Endothelial cell of umbilical vein (primary cell): ENCODE results near the gene ADSL. TPM values are rescaled to one million over a fixed set of nuclear protein-coding genes. Genes with fewer than 3 reads are reported as not detected.

ENCODE experiments used
- BruUV-seq: library from RNA; stranded (reverse); fragments of 400-500 nt; replicated peaks from 2 replicates; lab custom pipeline; 2021; lab: Mats Ljungman, UMichigan
- CTCF ChIA-PET: fragments of 300-600, 350-600 bp; sonication (Branson Sonifier 250); formaldehyde crosslinking; loops from one replicate; lab custom pipeline; 2021; ENCODE audit warnings: antibody characterized with exemption, inconsistent platforms; lab: Charles Lee
- POLR2A ChIA-PET: fragments of 300-600, 350-600 bp; sonication (Branson Sonifier 250); formaldehyde crosslinking; loops from one replicate; lab custom pipeline; 2021; ENCODE audit warnings: antibody characterized with exemption, inconsistent platforms; lab: Charles Lee
- DNase-seq: peaks from one replicate; pipeline ENCODE4 v3.0.0-alpha.2; 2011; ENCODE audit warnings: low read depth, low spot score
- FAIRE-seq: peaks from 2 replicates; lab custom pipeline; 2011; peaks lifted over from hg19 to GRCh38; lab: Jason Lieb, UNC
- H2AFZ ChIP-seq: 2 replicates; pipeline ENCODE4 v1.6.0; 2012; ENCODE audit warnings: low read depth, low read length, control low read depth, inconsistent platforms
- H3K27ac ChIP-seq: 2 replicates; pipeline ENCODE4 v1.5.1; 2011; ENCODE audit warnings: low read depth, mild to moderate bottlenecking, control low read depth, low read length, moderate library complexity; ENCODE audit not compliant: insufficient read depth
- H3K27me3 ChIP-seq, 2 experiments: 2 replicates each; pipeline versions ENCODE4 v1.6.0 to v1.6.1; 2011; ENCODE audit warnings: low read length in 2 of 2, mixed read lengths in 1 of 2; ENCODE audit not compliant: control insufficient read depth in 2 of 2, insufficient read depth in 2 of 2
- H3K36me3 ChIP-seq, 2 experiments: 2 replicates in 1 of 2; 3 replicates in 1 of 2; pipeline ENCODE4 v1.5.1; 2011; ENCODE audit warnings: low read length in 2 of 2, mild to moderate bottlenecking in 1 of 2, moderate library complexity in 1 of 2; ENCODE audit not compliant: control insufficient read depth in 2 of 2, insufficient read depth in 2 of 2; ENCODE audit errors: extremely low read depth in 1 of 2
- H3K4me1 ChIP-seq: 3 replicates; pipeline ENCODE4 v1.5.1; 2011; ENCODE audit warnings: mild to moderate bottlenecking, low read length; ENCODE audit not compliant: control insufficient read depth, insufficient read depth; ENCODE audit errors: extremely low read depth
- H3K4me2 ChIP-seq: 2 replicates; pipeline ENCODE4 v1.6.1; 2011; ENCODE audit warnings: low read length, control low read depth, mixed read lengths; ENCODE audit not compliant: insufficient read depth
- H3K4me3 ChIP-seq, 3 experiments: fragments of 200-600 bp in 1 of 3; sonication (generic), shearing (Covaris generic) in 1 of 3; replicated peaks in 1 of 3; 2 replicates each; pipeline ENCODE4 v1.5.1; 2011 to 2016; ENCODE audit warnings: control low read depth in 3 of 3, low read length in 3 of 3, mild to moderate bottlenecking in 2 of 3, inconsistent platforms in 1 of 3, low read depth in 1 of 3, moderate library complexity in 1 of 3; ENCODE audit not compliant: insufficient read depth in 1 of 3
- H3K79me2 ChIP-seq: 2 replicates; pipeline ENCODE4 v1.6.0; 2012; ENCODE audit warnings: low read length, inconsistent platforms; ENCODE audit not compliant: control insufficient read depth, insufficient read depth
- H3K9ac ChIP-seq: replicated peaks from 2 replicates; pipeline ENCODE3; 2011; ENCODE audit warnings: low read length, control low read depth; ENCODE audit not compliant: insufficient read depth; ENCODE audit errors: extremely low read depth
- H3K9me1 ChIP-seq: replicated peaks from 3 replicates; pipeline ENCODE4 v1.6.0; 2011; ENCODE audit warnings: mild to moderate bottlenecking, low read length; ENCODE audit not compliant: control insufficient read depth, insufficient read depth; ENCODE audit errors: extremely low read depth
- H3K9me3 ChIP-seq: replicated peaks from 2 replicates; pipeline ENCODE4 v1.5.1; 2012; ENCODE audit warnings: low read length, inconsistent platforms; ENCODE audit not compliant: control insufficient read depth, insufficient read depth
- H4K20me1 ChIP-seq: replicated peaks from 2 replicates; pipeline ENCODE3; 2011; ENCODE audit warnings: mild to moderate bottlenecking, low read length; ENCODE audit not compliant: control insufficient read depth, insufficient read depth; ENCODE audit errors: extremely low read depth
- EZH2 ChIP-seq: IDR thresholded peaks from 2 replicates; pipeline ENCODE4 v1.6.1; 2012; ENCODE audit warnings: borderline replicate concordance, low read depth, mild to moderate bottlenecking, moderate library complexity, low read length, inconsistent platforms; ENCODE audit not compliant: severe bottlenecking
- FOS ChIP-seq: IDR thresholded peaks from 2 replicates; pipeline ENCODE4 v1.6.1; 2011; ENCODE audit warnings: mild to moderate bottlenecking, low read length, moderate library complexity, borderline replicate concordance; ENCODE audit not compliant: insufficient read depth
- GATA2 ChIP-seq: IDR thresholded peaks from 2 replicates; pipeline ENCODE4 v1.7.0; 2011; ENCODE audit warnings: low read depth, mild to moderate bottlenecking, moderate library complexity, mixed read lengths, low read length; ENCODE audit not compliant: insufficient read length, insufficient read depth
- JUN ChIP-seq: IDR thresholded peaks from 2 replicates; pipeline ENCODE4 v1.6.1; 2011; ENCODE audit warnings: borderline replicate concordance, low read depth; ENCODE audit not compliant: insufficient read length, insufficient read depth
- MYC ChIP-seq: IDR thresholded peaks from one replicate; pipeline ENCODE4 v1.6.1; 2011; ENCODE audit warnings: mild to moderate bottlenecking, low read depth, low read length
- POLR2A ChIP-seq: IDR thresholded peaks from 2 replicates; pipeline ENCODE4 v1.6.1; 2012; ENCODE audit warnings: low read depth, mild to moderate bottlenecking, control low read depth, low read length
- POLR2AphosphoS5 ChIP-seq: IDR thresholded peaks from 2 replicates; pipeline ENCODE4 v1.6.1; 2012; ENCODE audit warnings: low read depth, mild to moderate bottlenecking, control low read depth, low read length, moderate library complexity; ENCODE audit not compliant: insufficient read depth
- dilution Hi-C: fragments of 300-500 bp; cut with MboI; formaldehyde crosslinking; loops from one replicate; pipeline ENCODE4 v1.15.0; 2019; ENCODE audit warnings: low sequenced_read_pairs; ENCODE audit not compliant: extremely low pct_ligation_motif_present
- intact Hi-C: fragments of 100-400 bp; cut with micrococcal nuclease; formaldehyde crosslinking; loops from one replicate; pipeline ENCODE4 v1.10.0; 2022
- polyA plus RNA-seq, 4 experiments: library from polyadenylated mRNA; depleted of rRNA in 3 of 4; stranded (reverse) in 3 of 4; unstranded in 1 of 4; fragments of >200 nt; gene quantifications; 2 replicates each; pipeline versions ENCODE4 v1.2.1 to v1.2.3, GENCODE V29; 2011 to 2012; ENCODE audit warnings: missing spikeins in 1 of 4
- total RNA-seq: library from RNA; stranded (reverse); gene quantifications from 2 replicates; pipeline ENCODE4 v1.2.3, GENCODE V29; 2021
- TF ChIP-seq, protein P1 (sequence below), 2 donors: IDR thresholded peaks; 1 replicate in 1 of 2; 2 replicates in 1 of 2; pipeline ENCODE4 v1.5.1; 2011; ENCODE audit warnings: low read length in 2 of 2, mild to moderate bottlenecking in 2 of 2, moderate library complexity in 2 of 2, control low read depth in 1 of 2, inconsistent platforms in 1 of 2, low read depth in 1 of 2; ENCODE audit not compliant: insufficient read depth in 1 of 2; ENCODE audit errors: extremely low read depth in 1 of 2
- TF ChIP-seq, protein P2 (sequence below): IDR thresholded peaks from 2 replicates; pipeline ENCODE4 v1.6.1; 2011; ENCODE audit not compliant: insufficient read depth, insufficient read length

The ADSL gene
- total and polyA plus RNA-seq, 2 donors (not counting 3 experiments of a cell fraction or from before 2014, with no cell fraction given): 103 to 141 TPM

DNA sequence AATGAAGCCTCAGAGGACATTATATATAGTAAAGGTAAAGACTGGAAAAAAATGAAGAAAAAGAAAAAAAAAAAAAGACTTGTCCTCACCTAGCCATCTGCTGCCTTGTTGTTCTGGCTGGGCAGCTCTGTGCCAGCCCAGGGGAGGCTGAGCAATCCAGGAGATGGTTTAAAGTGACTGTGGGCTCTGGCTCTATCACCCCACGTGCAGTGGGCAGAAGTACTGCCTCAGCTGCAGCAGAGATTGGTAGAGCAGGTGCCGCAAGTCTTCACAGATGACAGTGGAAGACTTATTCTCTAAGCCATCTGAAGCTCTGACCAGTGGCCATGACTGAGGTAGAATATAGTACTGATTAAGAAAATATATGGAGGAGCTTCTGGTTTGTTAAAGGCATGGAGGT is 86.3 kb downstream of the ADSL start:
- Histone ChIP-seq H3K4me3 (no peak overlapping the region), H3K79me2 (peaks cover 6% of the 10 kb centered on the region), H3K9ac (no peak overlapping the region), H3K27me3 (no peaks in the 10 kb centered on the region), H3K9me3 (no peaks in the 10 kb centered on the region), H3K36me3 (peaks cover 0 to 17% of the 10 kb centered on the region in 2 experiments), H3K9me1 (no peaks in the 10 kb centered on the region), H3K27ac (no peak overlapping the region), H3K4me1 (peaks cover 2% of the 10 kb centered on the region), H2AFZ (no peak overlapping the region), H4K20me1 (no peaks in the 10 kb centered on the region), H3K4me2 (no peak overlapping the region)
- no peak for DNase-seq
- intact Hi-C loops (no loop called here), dilution Hi-C loops (no loop called here)
- TF ChIP-seq, protein P1, sequence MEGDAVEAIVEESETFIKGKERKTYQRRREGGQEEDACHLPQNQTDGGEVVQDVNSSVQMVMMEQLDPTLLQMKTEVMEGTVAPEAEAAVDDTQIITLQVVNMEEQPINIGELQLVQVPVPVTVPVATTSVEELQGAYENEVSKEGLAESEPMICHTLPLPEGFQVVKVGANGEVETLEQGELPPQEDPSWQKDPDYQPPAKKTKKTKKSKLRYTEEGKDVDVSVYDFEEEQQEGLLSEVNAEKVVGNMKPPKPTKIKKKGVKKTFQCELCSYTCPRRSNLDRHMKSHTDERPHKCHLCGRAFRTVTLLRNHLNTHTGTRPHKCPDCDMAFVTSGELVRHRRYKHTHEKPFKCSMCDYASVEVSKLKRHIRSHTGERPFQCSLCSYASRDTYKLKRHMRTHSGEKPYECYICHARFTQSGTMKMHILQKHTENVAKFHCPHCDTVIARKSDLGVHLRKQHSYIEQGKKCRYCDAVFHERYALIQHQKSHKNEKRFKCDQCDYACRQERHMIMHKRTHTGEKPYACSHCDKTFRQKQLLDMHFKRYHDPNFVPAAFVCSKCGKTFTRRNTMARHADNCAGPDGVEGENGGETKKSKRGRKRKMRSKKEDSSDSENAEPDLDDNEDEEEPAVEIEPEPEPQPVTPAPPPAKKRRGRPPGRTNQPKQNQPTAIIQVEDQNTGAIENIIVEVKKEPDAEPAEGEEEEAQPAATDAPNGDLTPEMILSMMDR (IDR thresholded peaks at IDR 0.05; ENCODE audit: extremely low read depth in 1 of 2, insufficient read depth in 1 of 2, low read depth in 1 of 2, low read length in 2 of 2): no peak
- no peak for TF ChIP-seq POLR2AphosphoS5
- ChIA-PET CTCF (interaction anchor here (0.7 to 2.2 kb wide), 3 partner anchors 92 to 251 kb away, joined by 3 to 7 read pairs (median 5); no protein-coding TSS in a partner anchor), POLR2A (no interaction called here)
- no TSS peak for BruUV-seq
- no peak for FAIRE-seq

DNA sequence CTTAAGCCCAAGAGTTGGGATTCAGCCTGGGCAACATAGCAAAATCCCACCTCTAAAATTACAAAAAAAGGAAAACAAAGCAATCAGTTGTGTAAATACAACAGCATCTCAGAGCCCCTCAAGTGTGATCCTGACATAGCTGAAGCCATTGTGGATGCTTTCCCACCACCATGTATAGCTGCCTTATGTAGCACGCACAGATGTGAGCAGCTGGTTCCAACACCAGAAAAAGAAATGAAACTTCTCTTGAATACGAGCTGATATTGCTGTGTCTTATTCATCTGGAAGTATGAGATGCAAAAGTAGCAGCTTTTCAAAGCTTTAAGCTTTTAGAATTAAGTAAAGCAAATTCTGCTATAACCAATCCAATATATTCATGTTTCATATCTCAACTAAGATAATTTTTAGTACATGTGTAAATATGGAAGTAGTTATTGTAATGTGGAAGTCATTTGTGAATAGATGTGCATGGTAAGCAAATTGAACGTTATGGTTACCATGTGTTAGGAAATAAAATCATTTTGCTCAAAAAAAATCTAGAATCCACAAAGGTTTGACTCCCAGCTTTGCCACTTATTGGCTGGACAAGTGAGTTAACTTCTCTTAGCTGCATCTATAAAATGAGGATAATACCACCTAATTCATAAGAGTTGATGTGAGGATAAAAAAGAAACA is 87.3 kb downstream of the ADSL start:
- CTCF ChIA-PET: interaction anchor here (0.7 to 4.9 kb wide), 4 partner anchors 91 to 250 kb away, joined by 3 to 111 read pairs (median 6); no protein-coding TSS in a partner anchor
- H3K79me2 ChIP-seq: peaks cover 6% of the 10 kb centered on the region
- H3K4me1 ChIP-seq: peaks cover 2% of the 10 kb centered on the region
- no peak overlapping the region for H2AFZ ChIP-seq
- no peaks in the 10 kb centered on the region for H3K9me3 ChIP-seq
- H3K4me2 ChIP-seq: no peak overlapping the region
- DNase-seq: no peak
- no peak overlapping the region for H3K4me3 ChIP-seq
- intact Hi-C loops: no loop called here
- POLR2A ChIA-PET: interaction anchor here (0.5 kb wide), 1 partner anchor 405 kb away, joined by 4 read pairs; no protein-coding TSS in a partner anchor
- H3K9me1 ChIP-seq: no peaks in the 10 kb centered on the region
- H3K9ac ChIP-seq: no peak overlapping the region
- TF ChIP-seq EZH2 (no peak), POLR2AphosphoS5 (no peak), POLR2A (no peak), JUN (no peak), MYC (no peak), GATA2 (no peak), FOS (no peak)
- TF ChIP-seq, protein P2, sequence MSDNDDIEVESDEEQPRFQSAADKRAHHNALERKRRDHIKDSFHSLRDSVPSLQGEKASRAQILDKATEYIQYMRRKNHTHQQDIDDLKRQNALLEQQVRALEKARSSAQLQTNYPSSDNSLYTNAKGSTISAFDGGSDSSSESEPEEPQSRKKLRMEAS: no peak
- TF ChIP-seq, protein P1 (IDR thresholded peaks at IDR 0.05; ENCODE audit: extremely low read depth in 1 of 2, insufficient read depth in 1 of 2, low read depth in 1 of 2, low read length in 2 of 2): no peak
- dilution Hi-C loops: no loop called here
- peaks cover 0 to 15% of the 10 kb centered on the region in 2 experiments for H3K36me3 ChIP-seq
- no peaks in the 10 kb centered on the region for H4K20me1 ChIP-seq
- H3K27ac ChIP-seq: no peak overlapping the region
- no TSS peak for BruUV-seq
- H3K27me3 ChIP-seq: no peaks in the 10 kb centered on the region
- FAIRE-seq: peak; percentile 54
